GM19467 (cell line): ENCODE data around the gene PMM2.
"Not testable (repeated sequence)": the region's sequence is repeated elsewhere in the genome, so short reads cannot be mapped to it uniquely, and the experiment has no call there.

ENCODE experiments used
- ATAC-seq: cut with Tn5 transposase; IDR thresholded peaks from one replicate; pipeline ENCODE4 v1.9.1; 2021; ENCODE audit warnings: mild to moderate bottlenecking, moderate library complexity; ENCODE audit not compliant: unreplicated experiment

PMM2 gene

GRCh38 chr16:8797364-8798173, at the start of gene PMM2, which contains the start of gene TMEM186:
TSS of gene PMM2 (plus strand) at chr16:8797839. CDS start at chr16:8797883, 44 bp downstream.
TSS of gene TMEM186 (minus strand) at chr16:8797639. CDS start at chr16:8797614, 25 bp downstream.
- ATAC-seq, result peak; percentile 94

- not testable (repeated sequence) for ATAC-seq
Observed at GRCh38 chr16:8748944-8749343, 48.7 kb upstream of the PMM2 start.

GRCh38 chr16:8751481-8752311, 45.9 kb upstream of the PMM2 start:
- no peak for ATAC-seq

- ATAC-seq, result no peak
Observed at GRCh38 chr16:8752706-8753105, 44.9 kb upstream of the PMM2 start.

GRCh38 chr16:8753416-8754054, 44.1 kb upstream of the PMM2 start:
- ATAC-seq, result no peak

GRCh38 chr16:8756755-8757154, 40.9 kb upstream of the PMM2 start:
- no peak for ATAC-seq

- no peak for ATAC-seq
Observed at GRCh38 chr16:8758022-8758421, 39.6 kb upstream of the PMM2 start.

GRCh38 chr16:8760021-8760420, 37.6 kb upstream of the PMM2 start:
- ATAC-seq, result no peak

GRCh38 chr16:8761078-8761477, 36.6 kb upstream of the PMM2 start:
- no peak for ATAC-seq

- ATAC-seq, result no peak
Observed at GRCh38 chr16:8762254-8762653, 35.4 kb upstream of the PMM2 start.

- no peak for ATAC-seq
Observed at GRCh38 chr16:8763083-8763482, 34.6 kb upstream of the PMM2 start.

- no peak for ATAC-seq
Observed at GRCh38 chr16:8763899-8764298, 33.7 kb upstream of the PMM2 start.

- ATAC-seq, result no peak
Observed at GRCh38 chr16:8764525-8765250, 33.0 kb upstream of the PMM2 start.

- ATAC-seq, result no peak
Observed at GRCh38 chr16:8767176-8767575, 30.5 kb upstream of the PMM2 start.

- no peak for ATAC-seq
Observed at GRCh38 chr16:8768283-8768682, 29.4 kb upstream of the PMM2 start.

GRCh38 chr16:8768692-8769091, 28.9 kb upstream of the PMM2 start:
- ATAC-seq, result no peak

- ATAC-seq, result no peak
Observed at GRCh38 chr16:8773537-8773936, 24.1 kb upstream of the PMM2 start.

GRCh38 chr16:8774208-8774607, 23.4 kb upstream of the PMM2 start:
- no peak for ATAC-seq

- ATAC-seq, result no peak
Observed at GRCh38 chr16:8775359-8775758, 22.3 kb upstream of the PMM2 start.

GRCh38 chr16:8776129-8776584, 21.5 kb upstream of the PMM2 start:
- ATAC-seq, result no peak

GRCh38 chr16:8777217-8777616, 20.4 kb upstream of the PMM2 start:
- ATAC-seq, result no peak
